Measurements from ENCODE around the gene SCFD2. TPM values are rescaled to one million over a fixed set of nuclear protein-coding genes. Genes with fewer than 3 reads are reported as not detected.

SCFD2 gene
- total RNA-seq, 1 experiment from 2014 or later, result 8.1 TPM

DNA sequence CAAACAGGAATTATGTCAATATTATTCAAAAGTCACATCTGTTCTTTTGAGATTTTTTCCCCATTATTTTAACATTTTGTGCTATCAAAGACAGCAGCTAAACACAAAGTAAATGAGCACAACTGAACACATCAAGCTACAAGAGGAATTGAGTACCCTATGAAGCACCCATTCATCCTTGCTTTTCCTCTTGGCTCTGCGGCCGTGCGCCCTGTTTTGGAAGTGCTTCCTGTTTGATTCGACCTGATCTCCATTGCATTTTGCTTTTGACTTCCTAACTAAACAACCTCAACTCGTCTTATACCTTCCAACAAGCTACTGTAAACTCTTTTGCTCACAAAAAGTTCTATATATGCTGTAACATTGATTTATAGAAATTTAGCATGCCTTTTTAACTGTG, 85.0 kb downstream of the SCFD2 start:
- no peaks in the 10 kb centered on the region for H3K27me3 ChIP-seq (ENCODE audit: insufficient read depth, low read depth)
- no peaks in the 10 kb centered on the region for H3K36me3 ChIP-seq (ENCODE audit: low read depth)
- H3K79me2 ChIP-seq (ENCODE audit: low read depth), result no peaks in the 10 kb centered on the region
- POLR2A ChIA-PET (ENCODE audit: unreplicated experiment), result no interaction called here
- no peaks in the 10 kb centered on the region for H3F3A ChIP-seq (ENCODE audit: insufficient read depth, low read depth)
- no peaks in the 10 kb centered on the region; the same call in 1 of the 2 replicates for H4K20me1 ChIP-seq (ENCODE audit: insufficient read depth)
- H3K4me2 ChIP-seq, result no peak overlapping the region
- CTCF ChIA-PET, result no interaction called here
- no peak overlapping the region for H2AFZ ChIP-seq
- H3K27ac ChIP-seq, result no peak overlapping the region
- no peaks in the 10 kb centered on the region for H3K4me1 ChIP-seq (replicated peaks; ENCODE audit: insufficient read depth)
- no peak for DNase-seq
- no TSS peak for BruUV-seq (replicated peaks)
- no peak overlapping the region for H3K4me3 ChIP-seq
- H3K9me2 ChIP-seq (ENCODE audit: insufficient read depth), result no peaks in the 10 kb centered on the region; the same call in 1 of the 2 replicates
- no peaks in the 10 kb centered on the region for H3K9me3 ChIP-seq (ENCODE audit: insufficient read depth, low read depth)
- TF ChIP-seq, protein P1, sequence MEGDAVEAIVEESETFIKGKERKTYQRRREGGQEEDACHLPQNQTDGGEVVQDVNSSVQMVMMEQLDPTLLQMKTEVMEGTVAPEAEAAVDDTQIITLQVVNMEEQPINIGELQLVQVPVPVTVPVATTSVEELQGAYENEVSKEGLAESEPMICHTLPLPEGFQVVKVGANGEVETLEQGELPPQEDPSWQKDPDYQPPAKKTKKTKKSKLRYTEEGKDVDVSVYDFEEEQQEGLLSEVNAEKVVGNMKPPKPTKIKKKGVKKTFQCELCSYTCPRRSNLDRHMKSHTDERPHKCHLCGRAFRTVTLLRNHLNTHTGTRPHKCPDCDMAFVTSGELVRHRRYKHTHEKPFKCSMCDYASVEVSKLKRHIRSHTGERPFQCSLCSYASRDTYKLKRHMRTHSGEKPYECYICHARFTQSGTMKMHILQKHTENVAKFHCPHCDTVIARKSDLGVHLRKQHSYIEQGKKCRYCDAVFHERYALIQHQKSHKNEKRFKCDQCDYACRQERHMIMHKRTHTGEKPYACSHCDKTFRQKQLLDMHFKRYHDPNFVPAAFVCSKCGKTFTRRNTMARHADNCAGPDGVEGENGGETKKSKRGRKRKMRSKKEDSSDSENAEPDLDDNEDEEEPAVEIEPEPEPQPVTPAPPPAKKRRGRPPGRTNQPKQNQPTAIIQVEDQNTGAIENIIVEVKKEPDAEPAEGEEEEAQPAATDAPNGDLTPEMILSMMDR (conservative IDR thresholded peaks at IDR 0.05), result no peak
- TF ChIP-seq EZH2 (IDR thresholded peaks at IDR 0.05; ENCODE audit: low read depth), result no peak
- intact Hi-C loops (cut with micrococcal nuclease; ENCODE audit: unreplicated experiment), result no loop called here

DNA sequence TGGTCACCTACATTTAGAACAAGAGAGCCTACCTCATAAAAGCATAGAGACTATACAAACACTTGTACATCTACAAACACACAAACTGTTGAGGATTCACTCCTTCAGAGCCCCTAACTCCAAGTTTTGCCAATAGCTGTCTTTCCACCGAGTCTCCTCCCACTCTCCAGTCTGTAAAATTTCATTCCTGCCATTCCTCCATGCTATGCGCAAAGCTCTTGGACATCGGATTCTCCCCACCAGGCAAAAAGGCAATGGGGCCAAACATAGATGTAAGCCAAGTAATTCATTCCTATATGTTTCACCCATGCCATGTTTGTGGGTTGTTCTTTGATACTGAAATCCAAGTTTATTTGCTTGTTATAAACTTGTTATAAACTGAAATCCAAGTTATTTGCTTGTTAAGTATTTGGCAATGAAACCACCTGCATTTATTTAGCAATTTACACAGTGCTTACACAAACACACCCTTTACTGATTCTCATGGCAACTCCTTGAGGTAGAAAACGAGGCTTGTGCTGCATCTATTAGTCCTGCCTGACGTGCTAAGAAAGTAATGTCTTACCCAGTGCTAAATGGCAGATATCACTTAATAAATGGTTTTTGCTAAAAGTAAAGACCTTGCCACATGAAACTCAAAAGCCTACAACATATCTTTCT, 91.1 kb downstream of the SCFD2 start:
- H2AFZ ChIP-seq, result no peak overlapping the region

DNA sequence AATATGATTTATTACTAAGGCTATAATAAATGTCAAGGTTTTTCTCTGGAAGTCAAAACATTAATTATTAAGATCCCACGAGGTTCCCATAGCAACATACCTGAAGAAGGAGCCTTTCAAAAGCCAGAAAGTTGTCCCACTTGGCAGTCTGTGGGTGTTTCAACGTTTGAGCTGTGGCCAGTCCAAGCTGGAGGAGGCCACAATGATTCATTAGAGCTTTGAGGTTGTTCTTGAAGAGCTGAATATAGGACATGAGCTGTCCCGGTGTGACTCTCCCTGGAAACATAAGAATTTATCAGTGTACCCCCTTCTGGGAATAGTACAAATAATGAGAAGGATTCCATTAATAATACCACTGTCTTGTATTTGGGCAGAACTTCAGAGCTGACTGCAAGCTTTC, 92.1 kb downstream of the SCFD2 start:
- no peaks in the 10 kb centered on the region for H3K36me3 ChIP-seq (ENCODE audit: low read depth)
- no peak for DNase-seq
- no peaks in the 10 kb centered on the region for H3K9me3 ChIP-seq (ENCODE audit: insufficient read depth, low read depth)
- intact Hi-C loops (cut with micrococcal nuclease; ENCODE audit: unreplicated experiment), result no loop called here
- H3K4me1 ChIP-seq (replicated peaks; ENCODE audit: insufficient read depth), result no peaks in the 10 kb centered on the region
- H3K4me3 ChIP-seq, result no peak overlapping the region
- H4K20me1 ChIP-seq (ENCODE audit: insufficient read depth), result no peaks in the 10 kb centered on the region
- no peaks in the 10 kb centered on the region for H3K27me3 ChIP-seq (ENCODE audit: insufficient read depth, low read depth)
- H2AFZ ChIP-seq, result no peak overlapping the region
- no TSS peak for BruUV-seq (replicated peaks)
- no peak overlapping the region for H3K4me2 ChIP-seq
- ChIA-PET POLR2A (ENCODE audit: unreplicated experiment) (no interaction called here), CTCF (no interaction called here)
- H3K27ac ChIP-seq, result no peak overlapping the region
- no peaks in the 10 kb centered on the region for H3K79me2 ChIP-seq (ENCODE audit: low read depth)
- no peaks in the 10 kb centered on the region for H3K9me2 ChIP-seq (ENCODE audit: insufficient read depth)
- TF ChIP-seq EZH2 (IDR thresholded peaks at IDR 0.05; ENCODE audit: low read depth), result no peak
- TF ChIP-seq, protein P1 (conservative IDR thresholded peaks at IDR 0.05), result no peak
- no peaks in the 10 kb centered on the region for H3F3A ChIP-seq (ENCODE audit: insufficient read depth, low read depth)

More for the DNA sequence above, 91.1 kb downstream of the SCFD2 start:
- Histone ChIP-seq H3K4me1 (replicated peaks; ENCODE audit: insufficient read depth) (no peaks in the 10 kb centered on the region), H3K27ac (no peak overlapping the region), H3K79me2 (ENCODE audit: low read depth) (no peaks in the 10 kb centered on the region), H3F3A (ENCODE audit: insufficient read depth, low read depth) (no peaks in the 10 kb centered on the region), H3K27me3 (ENCODE audit: insufficient read depth, low read depth) (no peaks in the 10 kb centered on the region), H3K9me3 (ENCODE audit: insufficient read depth, low read depth) (no peaks in the 10 kb centered on the region), H3K4me2 (no peak overlapping the region), H3K9me2 (ENCODE audit: insufficient read depth) (no peaks in the 10 kb centered on the region), H3K36me3 (ENCODE audit: low read depth) (no peaks in the 10 kb centered on the region), H3K4me3 (no peak overlapping the region), H4K20me1 (ENCODE audit: insufficient read depth) (no peaks in the 10 kb centered on the region)
- DNase-seq, result no peak
- ChIA-PET POLR2A (ENCODE audit: unreplicated experiment) (no interaction called here), CTCF (no interaction called here)
- BruUV-seq (replicated peaks), result no TSS peak
- TF ChIP-seq, protein P1 (conservative IDR thresholded peaks at IDR 0.05), result no peak
- no peak for TF ChIP-seq EZH2 (IDR thresholded peaks at IDR 0.05; ENCODE audit: low read depth)
- intact Hi-C loops (cut with micrococcal nuclease; ENCODE audit: unreplicated experiment), result no loop called here

Measured in PC-9 (cell line).